Naive B cell (primary cell): ENCODE measurements around the gene KLHL26. TPM values are rescaled to one million over a fixed set of nuclear protein-coding genes. Genes with fewer than 3 reads are reported as not detected.
A peak's percentile ranks its signal among the peaks of the same experiment; 100 is the strongest.

Source experiments
- ATAC-seq, 2 donors: fragments of 150-1000 bp; cut with Tn5 transposase; 2 replicates each; pipeline ENCODE4 v1.10.0; 2021; ENCODE audit warnings: low read depth in 2 of 2, mild to moderate bottlenecking in 2 of 2, moderate library complexity in 2 of 2
- DNase-seq: peaks from one replicate; pipeline ENCODE4 v3.0.0; 2022
- H3K27ac Mint-ChIP-seq, 6 donors: one replicate each; pipeline ENCODE4 v1.8.0; 2020 to 2022; ENCODE audit warnings: mild to moderate bottlenecking in 6 of 6, mixed read lengths in 6 of 6, moderate library complexity in 5 of 6, inconsistent platforms in 2 of 6
- H3K27me3 Mint-ChIP-seq, 3 donors: one replicate each; pipeline ENCODE4 v1.8.0; 2021 to 2022; ENCODE audit warnings: mixed read lengths in 3 of 3, mild to moderate bottlenecking in 1 of 3
- H3K36me3 Mint-ChIP-seq, 2 donors: one replicate each; pipeline ENCODE4 v1.8.0; 2020 to 2022; ENCODE audit warnings: mixed read lengths in 2 of 2, inconsistent platforms in 1 of 2, mild to moderate bottlenecking in 1 of 2
- H3K4me1 Mint-ChIP-seq, 3 donors: one replicate each; pipeline ENCODE4 v1.8.0; 2020 to 2022; ENCODE audit warnings: mixed read lengths in 3 of 3, inconsistent platforms in 1 of 3, mild to moderate bottlenecking in 1 of 3, moderate library complexity in 1 of 3
- H3K4me3 Mint-ChIP-seq, 8 donors: one replicate each; pipeline ENCODE4 v1.8.0; 2020 to 2022; ENCODE audit warnings: mild to moderate bottlenecking in 8 of 8, mixed read lengths in 8 of 8, moderate library complexity in 8 of 8, inconsistent platforms in 2 of 8
- H3K9me3 Mint-ChIP-seq, 7 donors: one replicate each; pipeline ENCODE4 v1.8.0; 2020 to 2022; ENCODE audit warnings: mixed read lengths in 7 of 7, mild to moderate bottlenecking in 5 of 7, inconsistent platforms in 2 of 7, moderate library complexity in 1 of 7
- polyA plus RNA-seq, 6 donors: library from polyadenylated mRNA; unstranded; fragments of 300-500 nt; fragmentation: Illumina TruSeq; gene quantifications; one replicate each; pipeline ENCODE4 v1.2.3, GENCODE V29; 2021; ENCODE audit warnings: low read depth in 6 of 6

KLHL26 gene
- polyA plus RNA-seq, 6 donors from 2014 or later = 2.0 to 3.7 (median 3.6) TPM; not detected in 1

DNA sequence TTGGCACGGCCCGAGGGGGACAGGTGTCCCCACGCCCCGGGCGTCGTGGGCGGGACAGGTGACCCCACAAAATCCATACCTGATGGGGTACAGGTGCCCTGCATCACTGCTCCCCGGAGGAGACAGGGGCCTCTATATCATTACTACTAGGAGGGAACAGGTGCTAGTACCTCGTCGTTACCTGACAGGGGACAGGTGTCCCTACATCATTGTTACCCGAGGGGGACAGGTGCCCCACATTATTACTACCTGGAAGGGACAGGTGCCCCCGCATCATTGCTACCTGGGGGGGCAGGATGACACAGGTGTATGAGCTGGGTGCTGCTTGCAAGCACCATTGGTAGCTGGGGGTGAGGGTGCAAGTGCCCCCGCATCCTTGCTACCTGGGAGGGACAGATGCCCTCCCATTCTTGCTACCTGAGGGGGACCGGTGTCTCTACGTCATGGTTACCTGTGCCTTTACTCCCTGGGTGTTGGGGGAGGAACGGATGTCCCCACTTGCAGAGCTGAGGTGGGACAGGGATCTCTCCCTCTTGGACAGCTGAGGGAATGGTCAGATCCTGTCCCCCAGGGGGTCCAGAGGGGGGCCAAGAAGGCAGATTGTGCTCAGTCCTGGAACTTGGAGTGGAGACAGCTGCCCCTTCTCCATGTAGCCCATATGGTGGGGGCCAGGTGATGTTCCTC, 47.3 kb downstream of the KLHL26 start:
- H3K36me3 Mint-ChIP-seq = no peaks in the 10 kb centered on the region
- H3K27me3 Mint-ChIP-seq = no peaks in the 10 kb centered on the region
- peak overlapping the region in 5 of 6 donors; percentile 29 to 80 (median 62) for H3K27ac Mint-ChIP-seq
- ATAC-seq = peak; percentile 18 to 22
- peaks cover 16 to 59% (median 55%) of the 10 kb centered on the region in 3 donors for H3K4me1 Mint-ChIP-seq
- H3K9me3 Mint-ChIP-seq = no peaks in the 10 kb centered on the region
- peak overlapping the region; percentile 73 to 90 (median 82) for H3K4me3 Mint-ChIP-seq
- DNase-seq = no peak

DNA sequence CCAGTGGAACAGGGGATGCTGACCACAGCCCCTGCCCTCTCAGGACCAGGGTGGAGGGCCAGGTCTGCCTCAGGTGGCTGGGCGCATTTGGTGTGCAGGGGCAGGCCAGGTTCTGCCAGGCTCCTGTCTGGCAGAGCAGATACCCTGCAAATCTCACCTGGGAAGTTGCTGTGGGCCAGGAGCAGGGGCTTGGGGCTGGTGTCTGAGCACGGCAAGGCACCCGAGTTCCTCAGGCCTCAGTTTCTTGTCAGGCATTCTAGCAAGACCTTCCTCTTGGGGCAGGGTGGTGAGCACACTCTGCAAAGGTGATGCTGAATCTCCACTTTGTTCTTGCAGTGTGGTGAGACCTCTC, 47.8 kb downstream of the KLHL26 start:
- Mint-ChIP-seq H3K4me3 (peak overlapping the region in 7 of 8 donors; percentile 45 to 90 (median 80)), H3K4me1 (peaks cover 17 to 63% (median 58%) of the 10 kb centered on the region in 3 donors), H3K36me3 (no peaks in the 10 kb centered on the region), H3K27ac (peak overlapping the region in 2 of 6 donors; percentile 2 to 74), H3K9me3 (no peaks in the 10 kb centered on the region), H3K27me3 (no peaks in the 10 kb centered on the region)
- DNase-seq = no peak
- ATAC-seq = no peak

DNA sequence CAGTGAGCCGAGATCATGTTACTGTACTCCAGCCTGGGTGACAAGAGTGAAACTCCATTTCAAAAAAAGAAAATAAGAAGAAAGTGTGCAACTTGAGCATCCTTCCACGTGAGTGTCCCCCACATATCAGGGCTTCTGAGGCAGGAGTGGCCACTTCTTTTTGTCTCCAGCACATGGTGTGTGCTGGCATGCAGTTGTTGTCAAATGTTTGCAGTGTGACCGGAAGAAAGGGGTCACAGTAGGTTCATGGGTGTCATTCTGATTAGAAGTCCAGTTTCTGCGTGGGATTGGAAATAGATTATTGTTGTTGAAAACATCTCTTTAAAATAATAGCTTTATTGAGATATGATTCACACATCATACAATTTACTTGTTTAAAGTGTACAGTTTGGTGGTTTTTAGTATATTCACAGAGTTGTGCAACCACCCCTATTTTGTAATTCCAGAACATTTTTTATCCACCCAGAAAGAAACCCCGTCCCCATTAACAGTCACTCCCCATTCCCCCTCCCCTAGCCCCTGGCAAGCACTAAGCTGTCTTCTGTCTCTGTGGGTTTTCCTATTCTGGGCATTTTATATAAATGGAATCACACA, 48.9 kb downstream of the KLHL26 start:
- Mint-ChIP-seq H3K4me3 (peak overlapping the region in 4 of 8 donors; percentile 73 to 90 (median 80)), H3K27me3 (no peaks in the 10 kb centered on the region)

DNA sequence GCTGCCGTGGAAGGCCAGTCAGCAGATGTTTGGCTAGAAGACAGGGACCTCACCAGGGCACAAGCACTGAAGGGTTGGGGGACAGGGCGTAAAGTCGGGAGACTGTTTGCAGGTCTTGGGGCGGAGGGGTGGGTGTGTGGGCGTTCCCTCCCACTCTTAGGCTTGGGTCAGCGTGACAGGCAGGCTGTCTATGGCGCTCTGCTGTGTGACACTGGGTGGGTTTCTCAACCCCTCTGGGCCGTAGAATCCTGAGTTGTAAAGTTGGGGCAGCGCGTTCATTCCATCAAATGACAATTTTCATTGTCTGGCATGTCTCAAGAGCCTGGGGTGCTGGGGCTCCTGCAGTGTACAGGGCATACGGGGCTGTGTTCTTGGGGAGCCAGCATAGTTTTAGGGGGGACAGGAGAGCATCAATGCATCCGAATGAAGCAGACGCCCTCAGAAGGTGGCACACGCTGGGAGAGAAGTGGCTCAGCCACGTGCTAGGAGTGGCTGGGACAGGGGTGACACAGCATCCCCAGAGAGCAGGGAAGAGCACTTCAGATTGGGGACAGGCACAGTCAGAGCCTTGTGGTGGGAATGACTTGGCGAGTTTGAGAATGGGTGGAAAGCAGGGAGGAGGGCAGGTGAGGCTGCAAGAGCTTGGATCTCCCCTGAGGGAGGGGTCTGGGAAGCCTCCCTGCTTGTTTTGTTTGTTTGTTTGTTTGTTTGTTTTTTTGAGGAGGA, 51.1 kb downstream of the KLHL26 start:
- H3K4me3 Mint-ChIP-seq = peak overlapping the region in 1 of 8 donors; percentile 24
- ATAC-seq = no peak

More for the DNA sequence above, 48.9 kb downstream of the KLHL26 start:
- DNase-seq = no peak
- Mint-ChIP-seq H3K4me1 (peaks cover 21 to 67% (median 62%) of the 10 kb centered on the region in 3 donors), H3K9me3 (no peaks in the 10 kb centered on the region), H3K36me3 (no peaks in the 10 kb centered on the region), H3K27ac (peak overlapping the region in 1 of 6 donors; percentile 60)
- no peak for ATAC-seq

DNA sequence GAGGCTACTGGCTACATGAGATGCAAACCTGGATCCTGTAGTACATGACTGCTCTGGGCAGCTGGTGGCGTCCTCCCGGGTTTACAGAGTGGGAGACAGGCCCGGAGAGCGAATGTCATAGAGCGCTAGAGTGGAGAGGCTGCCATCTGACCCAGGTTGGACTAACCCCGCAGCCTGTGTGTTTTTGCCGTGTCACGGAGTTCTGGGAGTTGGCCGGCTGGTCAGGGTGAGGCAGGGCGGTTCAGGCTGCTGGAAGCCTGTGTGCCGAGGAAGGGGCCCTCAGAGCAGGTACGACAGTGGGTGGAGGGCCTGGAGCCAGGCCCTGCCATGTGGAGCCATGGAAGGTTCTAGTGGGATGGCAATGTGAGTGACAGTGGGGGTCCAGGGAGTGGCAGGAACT, 59.2 kb downstream of the KLHL26 start:
- Mint-ChIP-seq H3K9me3 (no peaks in the 10 kb centered on the region), H3K27ac (peak overlapping the region in 2 of 6 donors; percentile 56 to 74), H3K4me1 (peaks cover 31 to 61% (median 52%) of the 10 kb centered on the region in 3 donors), H3K4me3 (peak overlapping the region in 2 of 8 donors; percentile 1 to 50), H3K36me3 (no peaks in the 10 kb centered on the region), H3K27me3 (no peaks in the 10 kb centered on the region)
- no peak for ATAC-seq
- no peak for DNase-seq

More for the DNA sequence above, 51.1 kb downstream of the KLHL26 start:
- H3K9me3 Mint-ChIP-seq = no peaks in the 10 kb centered on the region
- peaks cover 20 to 60% (median 59%) of the 10 kb centered on the region in 3 donors for H3K4me1 Mint-ChIP-seq
- no peak for DNase-seq
- peak overlapping the region in 2 of 6 donors; percentile 72 to 85 for H3K27ac Mint-ChIP-seq
- no peaks in the 10 kb centered on the region for H3K27me3 Mint-ChIP-seq
- H3K36me3 Mint-ChIP-seq = no peaks in the 10 kb centered on the region

DNA sequence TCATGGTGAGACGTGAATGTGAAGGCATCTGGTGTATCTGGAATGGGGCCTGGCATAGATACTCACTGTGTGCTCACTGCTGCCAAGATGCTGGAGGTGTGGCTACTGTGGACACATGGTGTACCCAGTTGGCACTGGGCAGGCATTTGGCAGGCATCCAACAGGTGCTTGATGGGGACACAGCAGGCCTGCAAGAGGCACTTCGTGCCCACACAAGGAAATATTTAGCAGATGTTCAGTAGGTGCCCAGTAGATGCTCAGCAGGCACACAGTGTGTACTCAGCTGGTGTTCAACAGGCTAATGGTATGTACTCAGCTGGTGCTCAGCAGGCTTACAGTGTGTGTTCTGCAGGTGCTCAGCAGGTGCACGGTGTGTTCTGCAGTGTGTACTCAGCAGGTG, 60.9 kb downstream of the KLHL26 start:
- Mint-ChIP-seq H3K9me3 (no peaks in the 10 kb centered on the region), H3K4me1 (peaks cover 31 to 64% (median 61%) of the 10 kb centered on the region in 3 donors), H3K27me3 (no peaks in the 10 kb centered on the region), H3K27ac (peak overlapping the region in 1 of 6 donors; percentile 57), H3K36me3 (no peaks in the 10 kb centered on the region), H3K4me3 (peak overlapping the region in 3 of 8 donors; percentile 27 to 49 (median 34))
- no peak for DNase-seq
- ATAC-seq = no peak

DNA sequence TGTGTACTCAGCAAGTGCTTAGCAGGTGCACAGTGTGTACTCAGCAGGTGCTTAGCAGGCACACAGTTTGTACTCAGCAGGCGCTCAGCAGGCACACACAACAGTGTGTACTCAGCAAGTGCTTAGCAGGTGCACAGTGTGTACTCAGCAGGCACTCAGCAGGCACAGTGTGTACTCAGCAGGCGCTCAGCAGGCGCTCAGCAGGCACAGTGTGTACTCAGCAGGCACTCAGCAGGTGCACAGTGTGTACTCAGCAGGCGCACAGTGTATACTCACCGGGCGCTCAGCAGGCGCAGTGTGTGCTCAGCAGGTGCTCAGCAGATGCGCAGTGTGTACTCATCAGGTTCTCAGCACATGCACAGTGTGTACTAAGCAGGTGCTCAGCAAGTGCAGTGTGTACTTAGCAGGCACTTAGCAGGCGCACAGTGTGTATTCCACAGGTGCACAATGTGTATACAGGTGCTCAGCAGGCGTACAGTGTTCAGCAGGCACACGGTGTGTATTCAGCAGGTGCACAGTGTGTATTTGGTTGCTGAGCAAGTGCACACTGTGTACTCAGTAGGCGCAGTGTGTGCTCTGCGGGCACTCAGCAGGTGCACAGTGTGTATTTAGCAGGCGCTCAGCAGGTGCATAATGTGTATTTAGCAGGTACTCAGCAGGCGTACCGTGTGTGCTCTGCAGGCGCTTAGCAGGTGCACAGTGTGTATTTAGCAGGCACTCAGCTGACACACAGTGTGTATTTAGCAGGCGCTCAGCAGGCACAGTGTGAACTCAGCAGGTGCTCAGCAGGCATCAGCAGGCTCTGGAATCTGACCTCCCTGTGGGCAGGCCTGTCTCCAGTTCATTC, 61.7 kb downstream of the KLHL26 start:
- no peak for DNase-seq
- Mint-ChIP-seq H3K36me3 (no peaks in the 10 kb centered on the region), H3K4me1 (peaks cover 31 to 64% (median 61%) of the 10 kb centered on the region in 3 donors), H3K27me3 (no peaks in the 10 kb centered on the region), H3K4me3 (peak overlapping the region in 7 of 8 donors; percentile 15 to 94 (median 93)), H3K27ac (peak overlapping the region in 4 of 6 donors; percentile 55 to 95 (median 94)), H3K9me3 (no peaks in the 10 kb centered on the region)
- ATAC-seq = no peak

DNA sequence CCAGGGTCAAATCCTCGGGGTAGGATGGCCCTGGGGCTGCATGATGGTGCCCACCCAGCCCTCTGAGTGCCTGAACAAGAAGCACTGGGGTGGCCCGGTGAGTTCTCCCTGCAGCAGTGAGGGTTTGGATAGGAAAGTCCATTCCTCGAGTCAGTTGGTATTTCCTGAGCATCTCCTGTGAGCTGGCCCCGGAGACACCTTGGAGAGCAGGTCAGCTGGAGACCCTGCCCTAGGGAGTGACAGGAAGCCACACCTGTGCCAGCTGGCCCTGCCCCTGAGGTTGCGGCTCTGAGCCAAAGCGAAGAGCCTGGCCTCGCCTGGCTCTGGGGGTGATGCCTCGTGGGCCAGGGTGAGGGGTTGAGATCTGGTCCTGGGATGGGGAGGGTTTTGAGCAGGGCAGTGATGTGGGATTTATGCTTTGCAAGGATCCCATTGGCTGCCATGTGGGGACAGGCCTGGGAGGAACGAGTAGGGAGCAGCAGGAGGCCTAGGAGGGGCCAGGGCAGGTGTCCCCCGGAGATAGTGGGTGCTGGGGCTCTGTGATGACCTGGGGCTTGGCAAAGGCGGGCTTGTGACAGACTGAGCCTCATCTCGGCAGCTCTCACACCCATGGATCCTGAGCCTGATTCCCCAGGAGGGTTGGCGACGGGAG, 62.7 kb downstream of the KLHL26 start:
- Mint-ChIP-seq H3K27ac (peak overlapping the region; percentile 93 to 98 (median 94)), H3K36me3 (no peaks in the 10 kb centered on the region), H3K4me1 (peaks cover 31 to 67% (median 58%) of the 10 kb centered on the region in 3 donors), H3K4me3 (peak overlapping the region; percentile 85 to 94 (median 93)), H3K27me3 (no peaks in the 10 kb centered on the region), H3K9me3 (no peaks in the 10 kb centered on the region)
- ATAC-seq (no peak), DNase-seq (no peak)

DNA sequence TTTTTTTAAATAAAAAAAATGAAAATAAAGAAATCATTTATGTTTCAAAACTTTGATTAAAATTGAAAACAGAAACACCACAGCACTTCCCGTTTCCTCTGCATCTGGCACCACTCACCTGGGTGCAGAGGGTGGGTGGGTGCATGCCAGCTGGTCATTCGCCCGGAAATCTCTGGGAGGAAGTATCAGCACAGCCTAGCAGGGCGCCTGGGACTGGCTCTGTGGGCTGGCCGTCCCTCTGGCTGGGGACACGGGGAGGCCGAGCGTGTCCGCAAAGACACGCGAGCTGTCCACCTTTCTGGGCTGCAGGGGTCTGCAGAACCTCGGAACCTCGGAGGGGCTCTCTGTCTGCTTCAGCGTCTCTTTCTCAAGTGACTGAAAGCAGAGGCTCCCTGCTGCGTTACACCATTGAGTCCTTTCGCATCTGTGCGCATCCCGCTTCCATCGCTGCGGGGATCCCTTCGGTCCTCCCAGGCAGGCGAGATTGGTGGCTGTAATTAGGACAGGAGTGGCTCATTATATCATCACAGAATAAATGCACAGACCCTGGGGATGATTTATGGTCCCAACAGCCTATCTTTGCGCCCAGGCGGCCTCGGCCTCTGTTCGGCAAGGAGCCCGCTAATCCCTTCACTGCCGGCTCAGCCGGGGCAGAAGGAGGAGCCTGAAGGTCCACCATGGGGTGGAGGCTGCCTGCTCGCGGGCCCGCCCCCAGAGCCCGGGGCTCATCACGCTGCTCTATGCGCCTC, 63.8 kb downstream of the KLHL26 start:
- Mint-ChIP-seq H3K4me1 (peaks cover 36 to 67% (median 58%) of the 10 kb centered on the region in 3 donors), H3K4me3 (peak overlapping the region; percentile 85 to 94 (median 93)), H3K9me3 (no peaks in the 10 kb centered on the region), H3K36me3 (no peaks in the 10 kb centered on the region), H3K27me3 (no peaks in the 10 kb centered on the region), H3K27ac (peak overlapping the region; percentile 92 to 98 (median 95))
- ATAC-seq (peak; percentile 88 to 92), DNase-seq (peak; percentile 83)

DNA sequence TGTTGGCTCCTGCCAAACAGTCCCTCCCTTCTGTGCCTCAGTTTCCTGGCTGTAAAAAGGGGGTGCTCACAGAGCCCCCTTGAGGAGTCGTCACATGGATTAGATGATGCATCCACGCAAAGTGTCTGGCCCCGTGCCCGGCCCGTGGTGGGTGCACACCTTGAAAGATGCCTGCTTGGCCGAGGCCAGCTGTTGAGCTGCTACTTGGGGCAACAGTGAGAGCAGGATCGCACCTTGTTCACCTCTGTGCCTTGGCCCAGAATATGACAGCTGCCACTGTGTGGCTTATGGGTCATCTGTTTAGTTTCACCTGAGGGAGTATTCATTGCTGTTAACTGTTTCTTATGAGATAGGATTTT, 64.4 kb downstream of the KLHL26 start:
- no peak for DNase-seq
- Mint-ChIP-seq H3K36me3 (no peaks in the 10 kb centered on the region), H3K27ac (peak overlapping the region in 5 of 6 donors; percentile 92 to 98 (median 96)), H3K4me3 (peak overlapping the region; percentile 85 to 94 (median 93)), H3K27me3 (no peaks in the 10 kb centered on the region), H3K9me3 (no peaks in the 10 kb centered on the region), H3K4me1 (peaks cover 30 to 63% (median 53%) of the 10 kb centered on the region in 3 donors)
- peak; percentile 2 to 6 for ATAC-seq

DNA sequence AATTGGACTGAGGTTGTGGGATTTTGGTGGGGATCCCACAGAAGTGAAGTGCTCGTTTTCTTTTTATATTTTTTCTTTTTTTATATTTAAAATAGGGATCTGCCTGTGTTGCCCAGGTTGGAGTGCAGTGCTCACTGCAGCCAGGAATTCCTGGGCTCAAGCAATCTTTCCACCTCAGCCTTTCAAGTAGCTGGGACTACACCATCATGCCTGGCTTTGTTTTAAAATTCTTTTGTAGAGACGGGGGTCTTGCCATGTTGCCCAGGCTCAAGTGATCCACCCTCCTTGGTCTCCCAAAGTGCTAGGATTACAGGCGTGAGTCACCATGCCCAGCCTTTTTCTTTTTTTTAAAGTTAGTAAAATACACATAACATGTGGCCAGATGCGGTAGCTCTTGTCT, 67.2 kb downstream of the KLHL26 start:
- DNase-seq (no peak), ATAC-seq (no peak)
- Mint-ChIP-seq H3K4me3 (no peak overlapping the region), H3K9me3 (no peaks in the 10 kb centered on the region), H3K4me1 (peaks cover 31 to 63% (median 56%) of the 10 kb centered on the region in 3 donors), H3K27me3 (no peaks in the 10 kb centered on the region), H3K27ac (no peak overlapping the region), H3K36me3 (no peaks in the 10 kb centered on the region)

DNA sequence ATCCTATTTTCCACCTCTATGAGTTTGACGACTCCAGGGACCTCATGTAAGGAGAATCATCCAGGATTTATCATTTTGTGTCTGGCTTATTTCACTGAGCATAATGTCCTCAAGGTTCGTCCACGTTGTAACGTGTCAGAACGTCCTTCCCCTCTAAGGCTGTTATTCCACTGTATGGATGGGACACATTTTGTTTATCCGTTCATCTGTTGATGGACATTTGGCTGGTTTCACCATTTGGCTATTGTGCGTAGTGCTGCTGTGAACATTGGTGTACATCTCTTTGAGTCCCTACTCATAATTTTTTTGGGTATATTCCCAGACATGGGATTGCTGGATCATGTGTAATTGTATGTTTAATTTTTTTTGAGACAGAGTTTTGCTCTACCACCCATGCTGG, 68.1 kb downstream of the KLHL26 start:
- no peak for DNase-seq
- no peak for ATAC-seq
- H3K9me3 Mint-ChIP-seq = no peaks in the 10 kb centered on the region
- H3K27me3 Mint-ChIP-seq = no peaks in the 10 kb centered on the region
- peak overlapping the region in 1 of 8 donors; percentile 38 for H3K4me3 Mint-ChIP-seq
- peaks cover 27 to 58% (median 53%) of the 10 kb centered on the region in 3 donors for H3K4me1 Mint-ChIP-seq
- H3K27ac Mint-ChIP-seq = peak overlapping the region in 1 of 6 donors; percentile 88
- H3K36me3 Mint-ChIP-seq = no peaks in the 10 kb centered on the region
